Hepatocyte (in vitro differentiated cells): Measurements from ENCODE around the gene SND1. TPM values are rescaled to one million over a fixed set of nuclear protein-coding genes. Genes with fewer than 3 reads are reported as not detected.
A peak's percentile ranks its signal among the peaks of the same experiment; 100 is the strongest.

Experiments used
- DNase-seq: peaks from one replicate; pipeline ENCODE4 v3.0.0-alpha.2; 2016; ENCODE audit warnings: low spot score
- H2AFZ ChIP-seq: fragments of 200-600 bp; sonication (generic); 2 replicates; pipeline ENCODE4 v1.6.0; 2016; ENCODE audit warnings: antibody characterized with exemption, mild to moderate bottlenecking
- H3K27ac ChIP-seq: fragments of 200-600 bp; sonication (generic); 2 replicates; pipeline ENCODE4 v1.5.1; 2016; ENCODE audit warnings: mild to moderate bottlenecking
- H3K27me3 ChIP-seq: fragments of 200-600 bp; sonication (generic); 2 replicates; pipeline ENCODE4 v1.6.1; 2016
- H3K36me3 ChIP-seq: fragments of 200-600 bp; sonication (generic); replicated peaks from 2 replicates; pipeline ENCODE4 v1.5.1; 2016; ENCODE audit warnings: low read depth; ENCODE audit not compliant: insufficient read depth
- H3K4me1 ChIP-seq: fragments of 200-600 bp; sonication (generic); 2 replicates; pipeline ENCODE4 v1.5.1; 2016; ENCODE audit warnings: mild to moderate bottlenecking, moderate library complexity; ENCODE audit not compliant: insufficient read depth
- H3K4me2 ChIP-seq: fragments of 200-600 bp; sonication (generic); 2 replicates; pipeline ENCODE4 v1.6.0; 2016
- H3K4me3 ChIP-seq: fragments of 200-600 bp; sonication (generic); 2 replicates; pipeline ENCODE4 v1.5.1; 2016; ENCODE audit warnings: mild to moderate bottlenecking
- H3K79me2 ChIP-seq: fragments of 200-600 bp; sonication (generic); 2 replicates; pipeline ENCODE4 v1.6.0; 2017; ENCODE audit warnings: mild to moderate bottlenecking
- H3K9me2 ChIP-seq: fragments of 200-600 bp; sonication (generic); replicated peaks from 2 replicates; pipeline ENCODE4 v1.6.0; 2017; ENCODE audit warnings: mild to moderate bottlenecking; ENCODE audit not compliant: insufficient read depth
- H3K9me3 ChIP-seq: fragments of 200-600 bp; sonication (generic); 2 replicates; pipeline ENCODE4 v1.5.1; 2016; ENCODE audit warnings: low read depth, mild to moderate bottlenecking
- H4K20me1 ChIP-seq: fragments of 200-600 bp; sonication (generic); 2 replicates; pipeline ENCODE4 v1.6.0; 2016; ENCODE audit warnings: mild to moderate bottlenecking; ENCODE audit not compliant: insufficient read depth, poor library complexity, severe bottlenecking
- EZH2 ChIP-seq: fragments of 200-600 bp; sonication (generic); IDR thresholded peaks from 2 replicates; pipeline ENCODE4 v1.6.1; 2016; ENCODE audit warnings: antibody characterized with exemption, mild to moderate bottlenecking, borderline replicate concordance
- EZH2phosphoT487 ChIP-seq: fragments of 200-600 bp; sonication (generic); IDR thresholded peaks from one replicate; pipeline ENCODE4 v1.6.1; 2018; ENCODE audit warnings: antibody characterized with exemption, mild to moderate bottlenecking, low read depth, moderate library complexity; ENCODE audit not compliant: unreplicated experiment, severe bottlenecking
- WGBS: methylation state at CpG from one replicate; pipeline ENCODE4 v1.1.6; 2016; ENCODE audit warnings: low lambda C conversion rate; ENCODE audit errors: missing lambda C conversion rate; 5-methylcytosine and 5-hydroxymethylcytosine counted together
- polyA plus RNA-seq: library from polyadenylated mRNA; unstranded; fragments of >200 nt; fragmentation: Nextera tagmentation; extraction: Ambion mirVana; gene quantifications from 2 replicates; pipeline ENCODE4 v1.2.1, GENCODE V29; 2016
- total RNA-seq: library from RNA; depleted of rRNA; stranded (reverse); fragments of >200 nt; gene quantifications from 2 replicates; pipeline ENCODE4 v1.2.3, GENCODE V29; 2014
- TF ChIP-seq, protein P1 (sequence below): fragments of 200-600 bp; sonication (generic); IDR thresholded peaks from 2 replicates; pipeline ENCODE4 v1.5.1; 2016; ENCODE audit warnings: antibody characterized with exemption, mild to moderate bottlenecking; ENCODE audit not compliant: poor library complexity

Gene SND1
- total and polyA plus RNA-seq, 2 experiments from 2014 or later = 141 to 200 TPM

DNA sequence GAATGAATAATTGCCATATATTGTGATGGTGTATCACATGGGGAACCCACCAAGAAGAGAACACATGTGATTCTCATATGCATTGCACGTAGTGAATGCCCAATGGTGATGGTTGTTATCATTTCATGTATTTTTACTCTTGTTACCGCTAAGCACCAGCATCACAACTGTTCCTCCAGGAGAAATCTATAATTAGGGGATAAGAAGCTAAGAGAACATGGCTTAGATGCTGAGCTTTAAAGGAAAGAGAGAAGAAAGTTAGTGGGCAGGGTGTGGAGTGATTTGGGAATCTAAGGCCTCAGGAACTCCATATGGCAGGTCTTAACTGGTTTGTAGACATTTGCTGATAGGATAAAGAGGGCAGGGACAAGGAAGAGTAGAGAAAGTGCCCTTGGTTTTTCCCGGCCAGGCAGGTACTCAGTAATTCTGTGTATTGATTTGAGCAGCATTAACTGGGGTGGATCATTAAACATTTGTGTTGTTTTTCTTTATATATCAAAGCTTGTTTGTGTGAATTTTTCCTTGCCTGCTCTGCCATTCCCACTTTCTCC lies 233.3 kb downstream of the SND1 start:
- DNase-seq = no peak
- Histone ChIP-seq H3K4me3 (no peak overlapping the region), H3K79me2 (peaks cover 53% of the 10 kb centered on the region), H3K36me3 (no peaks in the 10 kb centered on the region), H4K20me1 (peaks cover 3% of the 10 kb centered on the region), H3K27ac (peak overlapping the region; percentile 19), H2AFZ (no peak overlapping the region), H3K27me3 (no peaks in the 10 kb centered on the region), H3K4me1 (peaks cover 14% of the 10 kb centered on the region), H3K4me2 (no peak overlapping the region), H3K9me3 (no peaks in the 10 kb centered on the region), H3K9me2 (no peaks in the 10 kb centered on the region)
- 86% methylated on average over 3 of the region's 3 CpGs for WGBS
- TF ChIP-seq EZH2 (no peak), EZH2phosphoT487 (no peak)
- TF ChIP-seq, protein P1, sequence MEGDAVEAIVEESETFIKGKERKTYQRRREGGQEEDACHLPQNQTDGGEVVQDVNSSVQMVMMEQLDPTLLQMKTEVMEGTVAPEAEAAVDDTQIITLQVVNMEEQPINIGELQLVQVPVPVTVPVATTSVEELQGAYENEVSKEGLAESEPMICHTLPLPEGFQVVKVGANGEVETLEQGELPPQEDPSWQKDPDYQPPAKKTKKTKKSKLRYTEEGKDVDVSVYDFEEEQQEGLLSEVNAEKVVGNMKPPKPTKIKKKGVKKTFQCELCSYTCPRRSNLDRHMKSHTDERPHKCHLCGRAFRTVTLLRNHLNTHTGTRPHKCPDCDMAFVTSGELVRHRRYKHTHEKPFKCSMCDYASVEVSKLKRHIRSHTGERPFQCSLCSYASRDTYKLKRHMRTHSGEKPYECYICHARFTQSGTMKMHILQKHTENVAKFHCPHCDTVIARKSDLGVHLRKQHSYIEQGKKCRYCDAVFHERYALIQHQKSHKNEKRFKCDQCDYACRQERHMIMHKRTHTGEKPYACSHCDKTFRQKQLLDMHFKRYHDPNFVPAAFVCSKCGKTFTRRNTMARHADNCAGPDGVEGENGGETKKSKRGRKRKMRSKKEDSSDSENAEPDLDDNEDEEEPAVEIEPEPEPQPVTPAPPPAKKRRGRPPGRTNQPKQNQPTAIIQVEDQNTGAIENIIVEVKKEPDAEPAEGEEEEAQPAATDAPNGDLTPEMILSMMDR = no peak

DNA sequence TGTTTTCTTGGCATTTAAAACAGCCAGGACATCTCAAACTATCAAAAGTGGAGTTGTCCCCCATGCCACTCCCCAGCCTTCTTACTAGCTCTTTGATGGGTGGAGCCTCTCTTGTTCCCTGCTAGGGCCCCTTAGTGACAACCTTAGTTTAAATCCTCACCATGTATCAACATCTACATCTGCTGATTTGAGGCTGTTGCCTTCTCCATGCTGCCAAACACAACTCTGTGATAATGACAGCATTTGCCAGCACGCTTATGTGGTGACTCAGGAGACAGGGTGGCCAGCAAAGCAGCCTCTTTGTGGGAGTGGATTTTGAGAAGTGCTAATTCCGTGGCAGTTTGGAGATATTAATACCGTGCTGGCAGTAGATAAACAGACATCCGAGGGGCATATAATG lies 233.8 kb downstream of the SND1 start:
- Histone ChIP-seq H3K4me3 (no peak overlapping the region), H3K4me1 (peaks cover 19% of the 10 kb centered on the region), H3K27ac (peak overlapping the region; percentile 19), H3K79me2 (peaks cover 52% of the 10 kb centered on the region), H4K20me1 (peaks cover 6% of the 10 kb centered on the region), H3K4me2 (no peak overlapping the region), H3K9me2 (no peaks in the 10 kb centered on the region), H3K9me3 (no peaks in the 10 kb centered on the region), H3K27me3 (no peaks in the 10 kb centered on the region), H3K36me3 (no peaks in the 10 kb centered on the region), H2AFZ (no peak overlapping the region)
- TF ChIP-seq, protein P1 = no peak
- TF ChIP-seq EZH2phosphoT487 (no peak), EZH2 (no peak)
- 44% methylated on average over 4 of the region's 4 CpGs for WGBS
- peak; percentile 35 for DNase-seq

DNA sequence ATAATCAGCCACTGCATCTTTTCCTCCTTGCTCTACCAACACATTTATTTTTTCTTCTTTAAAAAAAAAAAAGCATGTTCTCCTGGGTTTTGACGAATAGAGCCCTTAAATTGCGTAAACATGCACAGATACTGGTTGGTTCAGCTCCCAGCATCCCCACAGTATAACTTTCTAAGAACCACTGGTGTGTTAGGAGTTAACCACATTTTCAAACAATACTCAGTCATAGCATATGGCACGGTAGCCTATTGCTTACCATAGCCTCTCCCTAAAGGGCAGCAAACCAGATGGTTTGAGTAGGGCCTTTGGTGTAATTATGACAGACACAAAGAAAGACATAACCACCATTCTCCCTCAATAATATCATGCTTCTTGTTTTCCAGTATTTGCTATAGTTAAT lies 234.3 kb downstream of the SND1 start:
- 71% methylated on average over 3 of the region's 3 CpGs for WGBS
- Histone ChIP-seq H2AFZ (no peak overlapping the region), H3K4me3 (no peak overlapping the region), H3K36me3 (no peaks in the 10 kb centered on the region), H3K4me2 (no peak overlapping the region), H3K27ac (peak overlapping the region; percentile 19), H3K79me2 (peaks cover 48% of the 10 kb centered on the region), H4K20me1 (peaks cover 8% of the 10 kb centered on the region), H3K9me3 (no peaks in the 10 kb centered on the region), H3K27me3 (no peaks in the 10 kb centered on the region), H3K4me1 (peaks cover 22% of the 10 kb centered on the region), H3K9me2 (no peaks in the 10 kb centered on the region)
- DNase-seq = no peak
- TF ChIP-seq EZH2phosphoT487 (no peak), EZH2 (no peak)
- TF ChIP-seq, protein P1 = no peak

DNA sequence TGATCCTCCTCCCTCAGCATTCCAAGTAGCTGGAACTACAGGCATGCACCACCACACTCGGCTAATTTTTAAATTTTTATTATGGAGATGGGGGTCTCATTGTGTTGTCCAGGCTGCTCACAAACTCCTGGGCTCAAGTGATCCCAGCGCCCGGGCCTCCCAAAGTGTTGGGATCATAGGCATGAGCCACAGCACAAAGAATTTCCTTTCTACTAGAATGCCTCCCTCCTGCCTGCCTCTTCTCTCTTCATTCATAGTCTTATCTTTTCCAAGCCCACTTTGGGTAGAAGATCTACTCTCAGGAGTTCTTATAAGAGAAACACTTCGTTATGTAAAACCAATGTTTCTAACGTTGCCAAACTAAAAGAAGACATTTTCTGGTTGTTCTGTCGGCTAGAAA lies 235.1 kb downstream of the SND1 start:
- Histone ChIP-seq H3K27me3 (no peaks in the 10 kb centered on the region), H3K4me2 (no peak overlapping the region), H3K9me2 (no peaks in the 10 kb centered on the region), H4K20me1 (peaks cover 8% of the 10 kb centered on the region), H3K79me2 (peaks cover 40% of the 10 kb centered on the region), H3K4me3 (no peak overlapping the region), H3K27ac (no peak overlapping the region), H3K9me3 (no peaks in the 10 kb centered on the region), H3K36me3 (no peaks in the 10 kb centered on the region), H3K4me1 (peaks cover 30% of the 10 kb centered on the region), H2AFZ (no peak overlapping the region)
- 83% methylated on average over 6 of the region's 6 CpGs for WGBS
- TF ChIP-seq, protein P1 = no peak
- no peak for TF ChIP-seq EZH2phosphoT487
- no peak for TF ChIP-seq EZH2
- no peak for DNase-seq
